GM21576 (cell line): ENCODE results near the gene PACRG.

Experiments used
- ATAC-seq: cut with Tn5 transposase; IDR thresholded peaks from one replicate; pipeline ENCODE4 v1.9.1; 2021; ENCODE audit warnings: mild to moderate bottlenecking, moderate library complexity; ENCODE audit not compliant: unreplicated experiment

PACRG gene

GRCh38 chr6:162709431-162709830 is 18.3 kb upstream of the PACRG start:
- ATAC-seq = no peak

- no peak for ATAC-seq
Observed at GRCh38 chr6:162710419-162710818, 17.4 kb upstream of the PACRG start.

- no peak for ATAC-seq
Observed at GRCh38 chr6:162710936-162711335, 16.8 kb upstream of the PACRG start.

- no peak for ATAC-seq
Observed at GRCh38 chr6:162711376-162711775, 16.4 kb upstream of the PACRG start.

GRCh38 chr6:162712694-162713093 is 15.1 kb upstream of the PACRG start:
- ATAC-seq = no peak

- ATAC-seq = no peak
Observed at GRCh38 chr6:162713974-162714780, 13.6 kb upstream of the PACRG start.

- ATAC-seq = no peak
Observed at GRCh38 chr6:162715601-162716000, 12.2 kb upstream of the PACRG start.

- ATAC-seq = no peak
Observed at GRCh38 chr6:162719528-162719927, 8.2 kb upstream of the PACRG start.

GRCh38 chr6:162721404-162721687 is 6.4 kb upstream of the PACRG start:
- no peak for ATAC-seq

GRCh38 chr6:162722226-162722625 is 5.5 kb upstream of the PACRG start:
- ATAC-seq = no peak

GRCh38 chr6:162722633-162723032 is 5.1 kb upstream of the PACRG start:
- no peak for ATAC-seq

GRCh38 chr6:162726947-162727321 is 840 bp upstream of the PACRG start:
- peak; percentile 1 for ATAC-seq

- no peak for ATAC-seq
Observed at GRCh38 chr6:162728197-162728596, 423 bp downstream of the PACRG start.

- ATAC-seq = no peak
Observed at GRCh38 chr6:162728706-162729105, 932 bp downstream of the PACRG start.

GRCh38 chr6:162730502-162730901 is 2.7 kb downstream of the PACRG start:
- ATAC-seq = no peak

GRCh38 chr6:162733489-162733888 is 5.7 kb downstream of the PACRG start:
- ATAC-seq = no peak

GRCh38 chr6:162736961-162737360 is 9.2 kb downstream of the PACRG start:
- ATAC-seq = no peak

GRCh38 chr6:162750776-162751175 is 23.0 kb downstream of the PACRG start:
- no peak for ATAC-seq

- ATAC-seq = no peak
Observed at GRCh38 chr6:162751211-162751859, 23.6 kb downstream of the PACRG start.

GRCh38 chr6:162753775-162754174 is 26.0 kb downstream of the PACRG start:
- ATAC-seq = no peak

GRCh38 chr6:162770136-162770535 is 42.4 kb downstream of the PACRG start:
- ATAC-seq = no peak

GRCh38 chr6:162770955-162771354 is 43.2 kb downstream of the PACRG start:
- no peak for ATAC-seq

GRCh38 chr6:162772466-162772865 is 44.7 kb downstream of the PACRG start:
- no peak for ATAC-seq
